Mesangial cell (primary cell): Measurements from ENCODE around the gene DHCR7. TPM values are rescaled to one million over a fixed set of nuclear protein-coding genes. Genes with fewer than 3 reads are reported as not detected.

Experiments used
- total RNA-seq: library from RNA; depleted of rRNA; stranded (reverse); fragments of >200 nt; gene quantifications from 2 replicates; pipeline ENCODE4 v1.2.3, GENCODE V29; 2015

The DHCR7 gene
- total RNA-seq: 113 and 115 TPM in 2 replicates

GRCh38 chr11:71448257-71449171, at the start of gene DHCR7:
TSS of gene DHCR7 (minus strand) at chr11:71448393. CDS start at chr11:71444952, 3,441 bp downstream.

GRCh38 chr11:71453037-71453917, 5.1 kb upstream of the DHCR7 start, which contains the start of gene NADSYN1:
TSS of gene NADSYN1 (plus strand) at chr11:71453203. CDS start at chr11:71453297, 94 bp downstream.

Other genes with a start within 250 kb of the DHCR7 start
- 6.5 and 35.9 TPM in 2 replicates for gene SHANK2, start 195.8 kb downstream of the DHCR7 start, total RNA-seq
- 46.3 and 75.6 TPM in 2 replicates for gene NADSYN1, start 4.8 kb upstream of the DHCR7 start, total RNA-seq
- not detected in 2 replicates for gene KRTAP5-7, start 78.9 kb upstream of the DHCR7 start, total RNA-seq
- not detected in 2 replicates for gene KRTAP5-8, start 89.6 kb upstream of the DHCR7 start, total RNA-seq
- 0.33 TPM in 1 of 2 replicates, not detected in the other for gene KRTAP5-9, start 100.0 kb upstream of the DHCR7 start, total RNA-seq
- not detected in 2 replicates for gene KRTAP5-10, start 117.2 kb upstream of the DHCR7 start, total RNA-seq
- not detected in 2 replicates for gene KRTAP5-11, start 134.5 kb upstream of the DHCR7 start, total RNA-seq